GM18508 (cell line): ENCODE results near the gene SFR1.
A peak's percentile ranks its signal among the peaks of the same experiment; 100 is the strongest.

ENCODE experiments used
- ATAC-seq: cut with Tn5 transposase; IDR thresholded peaks from one replicate; pipeline ENCODE4 v1.9.1; 2021; ENCODE audit warnings: moderate number of reproducible peaks; ENCODE audit not compliant: insufficient read depth, unreplicated experiment

Gene SFR1

GRCh38 chr10:104104418-104104817 is 17.6 kb upstream of the SFR1 start:
- no peak for ATAC-seq

GRCh38 chr10:104104926-104105325 is 17.0 kb upstream of the SFR1 start:
- ATAC-seq = no peak

- ATAC-seq = peak; percentile 88
Measured at GRCh38 chr10:104109908-104110662, 11.9 kb upstream of the SFR1 start.

- ATAC-seq = no peak
Measured at GRCh38 chr10:104113376-104113956, 8.5 kb upstream of the SFR1 start.

- ATAC-seq = no peak
Measured at GRCh38 chr10:104117839-104118323, 4.1 kb upstream of the SFR1 start.

- ATAC-seq = no peak
Measured at GRCh38 chr10:104119996-104120395, 2.0 kb upstream of the SFR1 start.

GRCh38 chr10:104120512-104120902 is 1.5 kb upstream of the SFR1 start:
- ATAC-seq = no peak

- ATAC-seq = peak; percentile 40
Measured at GRCh38 chr10:104120903-104121484, 977 bp upstream of the SFR1 start.

- no peak for ATAC-seq
Measured at GRCh38 chr10:104122225-104123107, 495 bp downstream of the SFR1 start.

GRCh38 chr10:104123397-104123796 is 1.4 kb downstream of the SFR1 start:
- ATAC-seq = no peak

GRCh38 chr10:104127411-104127810 is 5.4 kb downstream of the SFR1 start:
- no peak for ATAC-seq

- no peak for ATAC-seq
Measured at GRCh38 chr10:104128214-104128613, 6.2 kb downstream of the SFR1 start.

GRCh38 chr10:104130041-104130440 is 8.1 kb downstream of the SFR1 start:
- ATAC-seq = no peak

GRCh38 chr10:104138131-104138530 is 16.2 kb downstream of the SFR1 start:
- ATAC-seq = no peak

GRCh38 chr10:104139221-104139620 is 17.2 kb downstream of the SFR1 start:
- ATAC-seq = no peak

- no peak for ATAC-seq
Measured at GRCh38 chr10:104142081-104142480, 20.1 kb downstream of the SFR1 start.

GRCh38 chr10:104143829-104144228 is 21.9 kb downstream of the SFR1 start:
- no peak for ATAC-seq

GRCh38 chr10:104144931-104145330 is 23.0 kb downstream of the SFR1 start:
- ATAC-seq = no peak

- ATAC-seq = no peak
Measured at GRCh38 chr10:104146882-104147281, 24.9 kb downstream of the SFR1 start.

GRCh38 chr10:104150139-104150538 is 28.2 kb downstream of the SFR1 start:
- no peak for ATAC-seq

GRCh38 chr10:104151737-104152136 is 29.8 kb downstream of the SFR1 start:
- ATAC-seq = no peak
